Right atrium auricular region (tissue), 2 donors: ENCODE results near the gene KIF13A. TPM values are rescaled to one million over a fixed set of nuclear protein-coding genes. Genes with fewer than 3 reads are reported as not detected.

ENCODE experiments used
- DNase-seq: peaks from one replicate; pipeline ENCODE4 v3.0.0-alpha.2; 2019; ENCODE audit warnings: low spot score
- H3K27ac ChIP-seq, 2 donors: fragments of 200-600 bp; sonication (generic); 1 replicate in 1 of 2; 2 replicates in 1 of 2; pipeline ENCODE4 v1.5.1; 2016 to 2019
- H3K27me3 ChIP-seq, 2 donors: fragments of 200-600 bp; sonication (generic); one replicate each; pipeline versions ENCODE4 v1.5.1 to v1.6.0; 2017 to 2019
- H3K36me3 ChIP-seq: fragments of 200-600 bp; sonication (generic); one replicate; pipeline ENCODE4 v1.5.1; 2016
- H3K4me1 ChIP-seq, 2 donors: fragments of 200-600 bp; sonication (generic); one replicate each; pipeline versions ENCODE4 v1.5.1 to v1.6.0; 2017 to 2019
- H3K4me3 ChIP-seq, 2 donors: fragments of 200-600 bp; sonication (generic); 1 replicate in 1 of 2; 2 replicates in 1 of 2; pipeline ENCODE4 v1.5.1; 2017 to 2019; ENCODE audit warnings: mild to moderate bottlenecking in 1 of 2, moderate library complexity in 1 of 2
- H3K9me3 ChIP-seq, 2 donors: fragments of 200-600 bp; sonication (generic); one replicate each; pipeline ENCODE4 v1.5.1; 2019
- CTCF ChIP-seq, 2 donors: fragments of 200-600 bp; sonication (generic); IDR thresholded peaks; one replicate each; pipeline ENCODE4 v1.5.1; 2019; ENCODE audit warnings: antibody characterized with exemption in 2 of 2
- total RNA-seq, 2 donors: library from RNA; depleted of rRNA; stranded (reverse); fragments of >200 nt; gene quantifications; one replicate each; pipeline ENCODE4 v1.1.0, GENCODE V29; 2016

Gene KIF13A
- total RNA-seq, 2 donors from 2014 or later: 56.6 to 68.3 TPM

- Histone ChIP-seq H3K4me3 (no peak overlapping the region), H3K4me1 (peaks cover 0 to 83% of the 10 kb centered on the region in 2 donors), H3K27ac (peak overlapping the region; percentile 57 to 65), H3K9me3 (no peaks in the 10 kb centered on the region), H3K36me3 (no peaks in the 10 kb centered on the region), H3K27me3 (no peaks in the 10 kb centered on the region)
- no peak for TF ChIP-seq CTCF (IDR thresholded peaks at IDR 0.05)
- no peak for DNase-seq
Measured at GRCh38 chr6:17971128-17972073, 16.0 kb downstream of the KIF13A start.

GRCh38 chr6:17968876-17969275, 18.6 kb downstream of the KIF13A start:
- no peak for TF ChIP-seq CTCF (IDR thresholded peaks at IDR 0.05)
- no peak overlapping the region for H3K4me3 ChIP-seq
- no peaks in the 10 kb centered on the region for H3K27me3 ChIP-seq
- H3K27ac ChIP-seq: peak overlapping the region in 1 of 2 donors; percentile 19
- no peaks in the 10 kb centered on the region for H3K9me3 ChIP-seq
- peaks cover 0 to 83% of the 10 kb centered on the region in 2 donors for H3K4me1 ChIP-seq
- H3K36me3 ChIP-seq: no peaks in the 10 kb centered on the region
- DNase-seq: no peak

GRCh38 chr6:17967668-17968518, 19.5 kb downstream of the KIF13A start:
- no peaks in the 10 kb centered on the region for H3K27me3 ChIP-seq
- H3K36me3 ChIP-seq: no peaks in the 10 kb centered on the region
- H3K4me1 ChIP-seq: peaks cover 0 to 77% of the 10 kb centered on the region in 2 donors
- peak overlapping the region in 1 of 2 donors; percentile 53 for H3K27ac ChIP-seq
- DNase-seq: no peak
- TF ChIP-seq CTCF (IDR thresholded peaks at IDR 0.05): no peak
- no peak overlapping the region for H3K4me3 ChIP-seq
- H3K9me3 ChIP-seq: no peaks in the 10 kb centered on the region

- Histone ChIP-seq H3K27me3 (no peaks in the 10 kb centered on the region), H3K36me3 (no peaks in the 10 kb centered on the region), H3K27ac (peak overlapping the region in 1 of 2 donors; percentile 53), H3K9me3 (no peaks in the 10 kb centered on the region), H3K4me3 (no peak overlapping the region), H3K4me1 (peaks cover 0 to 77% of the 10 kb centered on the region in 2 donors)
- no peak for TF ChIP-seq CTCF (IDR thresholded peaks at IDR 0.05)
- no peak for DNase-seq
Measured at GRCh38 chr6:17966451-17966850, 21.0 kb downstream of the KIF13A start.

- Histone ChIP-seq H3K4me1 (peaks cover 0 to 75% of the 10 kb centered on the region in 2 donors), H3K9me3 (no peaks in the 10 kb centered on the region), H3K27ac (peak overlapping the region; percentile 44 to 53), H3K4me3 (no peak overlapping the region), H3K36me3 (no peaks in the 10 kb centered on the region), H3K27me3 (no peaks in the 10 kb centered on the region)
- no peak for DNase-seq
- no peak for TF ChIP-seq CTCF (IDR thresholded peaks at IDR 0.05)
Measured at GRCh38 chr6:17965397-17965796, 22.0 kb downstream of the KIF13A start.
